GM21367 (cell line): ENCODE data around the gene GLCCI1.
"Not testable (repeated sequence)": the region's sequence is repeated elsewhere in the genome, so short reads cannot be mapped to it uniquely, and the experiment has no call there.

ENCODE experiments used
- ATAC-seq: cut with Tn5 transposase; IDR thresholded peaks from one replicate; pipeline ENCODE4 v1.9.1; 2021; ENCODE audit not compliant: unreplicated experiment

Gene GLCCI1

GRCh38 chr7:8042796-8043535 lies 74.4 kb downstream of the GLCCI1 start:
- no peak for ATAC-seq

GRCh38 chr7:8044761-8045430 lies 76.3 kb downstream of the GLCCI1 start:
- ATAC-seq: no peak

GRCh38 chr7:8048067-8048466 lies 79.5 kb downstream of the GLCCI1 start:
- ATAC-seq: not testable (repeated sequence)

GRCh38 chr7:8051373-8051772 lies 82.8 kb downstream of the GLCCI1 start:
- ATAC-seq: no peak

- ATAC-seq: no peak
Measured at GRCh38 chr7:8051998-8052397, 83.4 kb downstream of the GLCCI1 start.

- no peak for ATAC-seq
Measured at GRCh38 chr7:8052824-8053223, 84.2 kb downstream of the GLCCI1 start.

GRCh38 chr7:8056439-8056838 lies 87.8 kb downstream of the GLCCI1 start:
- no peak for ATAC-seq

- no peak for ATAC-seq
Measured at GRCh38 chr7:8057566-8057965, 89.0 kb downstream of the GLCCI1 start.

GRCh38 chr7:8058322-8058721 lies 89.7 kb downstream of the GLCCI1 start:
- ATAC-seq: no peak

- no peak for ATAC-seq
Measured at GRCh38 chr7:8058852-8059251, 90.3 kb downstream of the GLCCI1 start.

- ATAC-seq: no peak
Measured at GRCh38 chr7:8060241-8060640, 91.6 kb downstream of the GLCCI1 start.

GRCh38 chr7:8063300-8063699 lies 94.7 kb downstream of the GLCCI1 start:
- not testable (repeated sequence) for ATAC-seq

GRCh38 chr7:8063706-8064297 lies 95.2 kb downstream of the GLCCI1 start:
- no peak for ATAC-seq

GRCh38 chr7:8064828-8065227 lies 96.2 kb downstream of the GLCCI1 start:
- ATAC-seq: no peak

GRCh38 chr7:8065356-8065813 lies 96.8 kb downstream of the GLCCI1 start:
- no peak for ATAC-seq

- ATAC-seq: no peak
Measured at GRCh38 chr7:8068892-8069686, 100.5 kb downstream of the GLCCI1 start.

- ATAC-seq: no peak
Measured at GRCh38 chr7:8070451-8071180, 102.0 kb downstream of the GLCCI1 start.

GRCh38 chr7:8078418-8078817 lies 109.8 kb downstream of the GLCCI1 start:
- no peak for ATAC-seq

- ATAC-seq: no peak
Measured at GRCh38 chr7:8082762-8083161, 114.2 kb downstream of the GLCCI1 start.

- no peak for ATAC-seq
Measured at GRCh38 chr7:8084836-8085235, 116.2 kb downstream of the GLCCI1 start.

- no peak for ATAC-seq
Measured at GRCh38 chr7:8085420-8085819, 116.8 kb downstream of the GLCCI1 start.
